HG03460 (cell line): ENCODE measurements around the gene BTBD9.
A peak's percentile ranks its signal among the peaks of the same experiment; 100 is the strongest.

Experiments
- ATAC-seq: cut with Tn5 transposase; IDR thresholded peaks from one replicate; pipeline ENCODE4 v1.9.1; 2021; ENCODE audit not compliant: unreplicated experiment

The BTBD9 gene

DNA sequence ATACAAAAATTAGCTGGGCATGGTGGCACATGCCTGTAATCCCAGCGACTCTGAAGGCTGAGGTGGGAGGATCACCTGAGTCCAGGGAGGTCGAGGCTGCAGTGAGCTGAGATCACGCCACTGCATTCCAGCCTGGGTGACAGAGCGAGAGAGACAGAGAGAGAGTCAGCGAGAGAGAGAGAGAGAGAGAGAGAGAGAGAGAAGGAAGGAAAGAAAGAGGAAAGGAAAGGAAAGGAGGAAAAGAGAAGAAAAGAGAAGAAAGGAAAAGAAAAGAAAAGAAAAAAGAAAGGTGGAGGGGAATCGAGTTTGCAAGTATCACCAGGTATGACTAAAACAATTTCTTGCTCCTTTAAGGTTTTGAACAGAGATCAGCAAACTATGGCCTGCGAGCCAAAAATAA lies 152.3 kb downstream of the BTBD9 start:
- no peak for ATAC-seq

DNA sequence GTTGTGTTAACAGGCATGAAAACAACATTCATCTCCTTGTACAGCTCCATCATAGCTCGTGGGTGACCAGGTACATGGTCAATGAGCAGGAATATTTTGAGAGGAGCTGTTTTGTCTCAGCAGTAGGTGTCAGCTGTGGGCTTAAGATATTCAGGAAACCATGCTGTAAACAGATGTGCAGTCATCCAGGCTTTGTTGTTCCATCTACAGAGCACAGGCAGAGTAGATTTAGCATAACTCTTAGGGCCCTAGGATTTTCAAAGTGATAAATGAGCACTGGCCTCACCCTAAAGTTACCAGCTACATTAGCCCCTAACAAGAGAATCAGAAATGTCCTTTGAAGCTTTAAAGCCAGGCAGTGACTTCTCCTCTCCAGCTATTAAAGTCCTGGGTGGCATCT lies 154.2 kb downstream of the BTBD9 start:
- no peak for ATAC-seq

DNA sequence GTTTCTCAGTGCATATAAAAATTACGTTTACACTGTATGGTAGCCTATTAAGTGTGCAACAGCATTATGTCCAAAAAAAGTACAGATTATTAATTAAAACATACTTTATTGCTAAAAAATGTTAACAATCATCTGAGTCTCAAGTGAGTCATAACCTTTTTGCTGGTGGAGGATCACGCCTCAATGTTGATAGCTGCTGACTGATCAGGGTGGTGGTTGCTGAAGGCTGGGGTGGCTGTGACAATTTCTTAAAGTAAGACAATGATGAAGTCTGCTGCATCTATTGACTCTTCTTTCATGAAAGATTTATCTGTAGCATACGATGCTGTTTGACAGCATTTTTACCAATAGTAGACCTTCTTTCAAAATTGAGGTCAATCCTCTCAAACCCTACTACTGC lies 155.1 kb downstream of the BTBD9 start:
- ATAC-seq, result no peak

DNA sequence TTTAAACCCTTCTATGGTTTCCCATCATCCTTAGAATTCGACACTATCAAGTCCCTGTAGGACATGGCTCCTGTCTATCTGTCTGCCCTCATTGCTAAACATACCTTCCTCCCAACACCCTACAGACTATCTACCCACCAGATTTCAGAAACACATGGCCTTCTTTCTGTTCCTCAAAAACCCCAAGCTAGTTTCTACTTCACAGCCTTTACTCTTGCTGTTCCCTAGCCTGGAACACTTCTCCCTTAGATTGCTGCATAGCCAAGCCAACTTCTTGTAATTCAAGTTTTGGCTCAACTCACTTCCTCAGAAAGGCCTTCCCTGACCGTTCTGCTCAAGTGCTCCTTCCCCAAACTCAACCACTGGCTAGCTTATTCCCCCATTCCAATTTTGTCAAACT lies 156.2 kb downstream of the BTBD9 start:
- ATAC-seq, result peak; percentile 65

DNA sequence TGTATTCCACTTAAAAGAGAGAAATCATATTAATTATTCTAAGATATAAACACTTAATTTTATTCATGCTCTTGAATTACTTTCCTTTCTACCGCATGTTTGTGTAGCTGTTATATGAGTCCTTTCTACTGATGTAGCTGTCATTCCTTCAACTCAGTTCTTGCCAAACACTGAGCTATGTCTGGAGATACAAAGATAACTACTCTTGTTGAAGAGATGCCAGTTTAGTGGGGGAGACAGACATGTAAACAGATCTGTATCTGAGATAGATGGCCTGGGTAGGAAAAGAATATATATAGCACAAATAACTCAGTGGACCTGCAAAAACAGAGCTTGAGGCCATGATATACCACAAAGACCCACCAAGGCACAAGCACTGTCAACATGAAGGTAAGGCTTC lies 157.3 kb downstream of the BTBD9 start:
- ATAC-seq, result no peak

DNA sequence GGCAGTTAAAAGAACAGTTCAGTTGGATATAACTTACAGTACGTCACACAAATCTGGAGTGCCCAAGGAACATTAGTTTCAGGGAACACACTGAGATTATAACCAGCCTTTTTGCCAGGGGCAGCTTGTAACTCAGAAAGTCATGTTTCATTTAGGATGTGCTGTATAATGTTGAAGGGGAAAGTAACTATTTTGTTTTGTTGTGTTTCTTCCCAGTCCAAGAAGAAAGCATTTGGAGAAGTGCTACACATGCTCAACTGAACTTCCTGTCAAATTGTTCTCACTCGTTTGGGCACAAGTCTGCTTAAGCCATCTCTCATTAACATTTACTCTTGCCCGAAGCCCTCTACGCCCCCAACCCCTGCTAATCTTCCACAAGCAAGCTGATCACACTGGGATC lies 157.9 kb downstream of the BTBD9 start:
- ATAC-seq, result no peak

DNA sequence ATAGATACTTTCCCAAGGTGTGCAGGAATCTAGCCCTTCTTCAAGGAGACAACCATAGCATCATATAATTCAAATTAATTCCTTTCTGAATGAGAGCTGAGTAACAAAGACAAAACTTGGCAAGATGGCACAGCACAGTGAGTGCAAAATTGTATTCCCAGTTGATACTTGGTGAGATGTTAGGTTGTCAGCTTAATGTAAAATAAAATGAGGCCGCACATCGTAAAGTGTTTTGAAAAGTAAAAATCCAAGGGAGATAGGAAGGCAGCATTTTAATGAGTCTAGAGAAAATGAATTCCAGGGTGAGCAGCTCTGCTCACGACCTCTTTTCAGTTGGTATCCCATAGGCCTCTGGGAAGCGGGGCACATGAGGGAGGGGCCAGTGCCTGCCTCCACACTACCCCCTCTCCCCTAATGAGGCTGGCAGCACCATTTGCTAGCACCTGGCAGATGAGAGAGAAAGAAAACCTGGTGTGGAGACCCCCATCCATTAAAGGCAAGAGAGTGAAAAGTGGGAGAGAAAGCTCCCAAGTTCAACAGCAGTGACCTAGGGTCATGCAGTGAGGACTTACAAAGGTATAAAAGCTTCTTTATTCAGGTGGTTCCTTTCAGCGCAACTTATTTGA lies 158.4 kb downstream of the BTBD9 start:
- no peak for ATAC-seq

DNA sequence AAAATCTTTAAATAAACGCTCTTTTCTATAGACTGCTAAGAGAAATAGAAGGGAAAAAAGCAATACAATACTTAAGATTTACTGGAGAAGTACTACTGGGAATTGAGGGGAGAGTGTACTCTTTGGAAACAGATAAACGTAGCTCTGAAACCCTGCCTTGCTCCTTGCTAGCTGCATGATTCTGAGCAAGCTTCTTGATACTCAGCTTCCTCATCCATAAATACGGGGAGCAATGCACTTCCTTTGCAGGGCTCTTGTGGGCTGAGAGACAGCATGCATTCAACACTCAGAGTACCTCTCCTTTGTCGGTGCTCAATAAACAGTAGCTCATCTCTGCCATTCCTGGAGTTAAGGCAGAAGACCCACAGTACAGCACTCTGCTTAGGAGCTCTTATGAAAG lies 159.7 kb downstream of the BTBD9 start:
- no peak for ATAC-seq

DNA sequence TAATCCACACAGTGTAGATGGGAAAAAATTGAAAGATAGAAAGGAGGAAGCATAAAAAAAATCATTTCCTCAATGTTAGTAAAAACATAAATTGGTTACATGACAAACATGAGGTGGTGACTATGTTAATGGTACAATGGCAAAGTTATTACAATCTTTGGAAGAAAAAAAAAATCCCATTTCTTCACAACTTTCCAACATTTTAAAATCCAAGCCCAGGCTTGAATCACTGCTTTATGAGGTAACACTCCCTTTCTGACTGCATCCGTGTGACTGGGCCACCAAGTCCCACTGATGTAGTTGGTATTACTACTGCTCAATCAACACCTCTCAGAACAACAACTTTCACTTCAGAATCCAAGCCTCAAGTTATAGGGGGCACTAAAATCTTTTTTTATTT lies 160.4 kb downstream of the BTBD9 start:
- ATAC-seq, result no peak

DNA sequence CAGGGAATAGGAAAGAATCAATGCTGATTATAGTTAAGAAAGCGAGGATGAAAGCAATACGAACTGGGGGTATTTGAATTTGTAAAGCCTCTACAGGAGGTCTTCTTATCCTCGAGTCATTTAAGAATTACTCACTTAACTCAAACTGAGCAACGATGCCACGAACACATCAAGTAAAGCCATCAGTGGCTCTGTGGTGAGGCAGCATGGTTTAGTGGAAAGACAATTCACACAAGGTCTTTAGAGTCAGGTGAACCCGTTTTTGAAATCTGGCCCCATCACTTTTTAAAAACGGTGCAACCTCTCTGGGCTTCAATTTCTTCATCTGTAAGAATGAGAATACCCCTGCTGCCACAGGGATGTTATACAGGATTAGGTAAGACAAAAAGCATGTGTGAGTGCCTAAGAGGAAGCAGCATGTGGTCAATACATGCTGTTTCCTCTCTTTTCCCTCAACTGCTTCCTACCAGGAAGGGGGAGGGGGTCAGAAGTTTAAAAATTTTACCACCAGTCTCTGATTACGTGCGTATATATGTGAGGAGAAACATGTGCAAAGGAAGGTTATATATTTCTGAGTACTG lies 162.0 kb downstream of the BTBD9 start:
- ATAC-seq, result no peak

DNA sequence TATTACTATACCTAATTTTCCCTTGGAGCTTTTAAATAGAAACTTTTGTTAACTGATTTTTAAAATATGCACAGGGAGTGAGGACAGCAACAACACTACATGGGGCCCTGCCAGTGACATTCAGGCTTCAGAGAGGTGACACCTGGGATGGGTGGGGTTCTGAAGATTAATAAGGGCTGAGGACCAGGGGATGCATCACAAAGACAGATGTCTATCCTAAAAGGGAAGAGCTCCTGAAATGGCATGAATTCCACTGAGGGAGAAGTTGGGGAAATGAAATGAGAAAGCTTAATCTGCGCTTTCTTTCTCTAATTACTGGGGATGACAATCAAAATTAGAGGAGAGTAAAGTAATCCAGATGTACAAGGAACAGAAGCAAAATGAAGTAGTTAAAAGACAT lies 162.8 kb downstream of the BTBD9 start:
- no peak for ATAC-seq

DNA sequence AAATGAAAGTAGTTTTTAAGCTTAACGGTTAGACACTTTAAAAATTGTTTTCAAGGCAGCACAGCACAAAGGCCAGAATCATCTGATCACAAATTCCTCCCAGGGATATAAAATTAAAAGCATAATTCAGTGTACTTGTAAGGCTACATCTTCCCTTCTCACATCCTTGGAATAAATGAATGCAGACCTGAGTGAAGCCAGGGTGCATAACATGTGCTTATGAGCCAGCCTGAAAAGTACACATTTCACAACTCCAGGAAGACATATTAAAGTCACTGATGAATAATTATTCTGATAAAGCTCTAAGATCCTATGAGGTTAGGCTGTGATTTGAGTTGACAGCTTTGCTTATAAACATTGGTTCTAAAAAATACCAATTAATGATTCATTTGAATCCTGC lies 163.6 kb downstream of the BTBD9 start:
- ATAC-seq, result no peak

DNA sequence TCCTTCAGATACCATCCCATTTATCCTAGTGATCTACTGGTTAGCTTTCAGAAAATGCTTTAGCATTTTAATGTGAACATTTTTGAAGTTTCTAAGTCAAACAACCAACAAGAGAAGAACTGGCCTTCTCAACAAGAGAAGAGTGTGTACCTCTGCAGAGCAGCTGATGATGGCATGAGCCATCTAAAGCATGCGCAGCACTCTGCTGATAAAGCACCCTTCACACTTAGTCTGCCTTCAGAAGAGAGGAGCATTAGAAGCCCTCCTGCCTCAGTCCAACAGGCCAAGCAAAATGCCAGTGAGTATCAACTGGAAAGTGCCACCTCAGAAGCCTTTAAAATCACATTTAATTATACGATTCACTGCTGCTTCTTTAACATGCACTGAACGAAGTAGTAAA lies 169.2 kb downstream of the BTBD9 start:
- ATAC-seq, result no peak

DNA sequence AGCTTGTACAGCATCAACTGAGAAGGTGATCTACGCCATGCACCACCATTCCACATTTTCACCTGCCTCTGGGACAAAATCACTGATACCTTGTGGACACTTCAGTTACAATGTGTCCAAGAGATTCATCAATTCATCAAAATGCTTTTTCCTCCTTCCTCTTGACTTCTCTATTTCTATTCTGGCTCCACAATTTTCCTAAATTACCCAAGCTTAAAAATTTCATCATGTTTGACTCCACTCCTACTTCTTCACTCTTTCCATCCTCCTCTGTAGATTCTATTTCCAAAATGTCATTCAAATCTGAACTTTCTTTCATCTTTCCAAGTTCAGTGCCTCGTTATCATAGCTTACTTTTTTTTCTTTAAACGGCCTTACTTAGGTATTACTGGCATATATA lies 172.2 kb downstream of the BTBD9 start:
- ATAC-seq, result no peak

DNA sequence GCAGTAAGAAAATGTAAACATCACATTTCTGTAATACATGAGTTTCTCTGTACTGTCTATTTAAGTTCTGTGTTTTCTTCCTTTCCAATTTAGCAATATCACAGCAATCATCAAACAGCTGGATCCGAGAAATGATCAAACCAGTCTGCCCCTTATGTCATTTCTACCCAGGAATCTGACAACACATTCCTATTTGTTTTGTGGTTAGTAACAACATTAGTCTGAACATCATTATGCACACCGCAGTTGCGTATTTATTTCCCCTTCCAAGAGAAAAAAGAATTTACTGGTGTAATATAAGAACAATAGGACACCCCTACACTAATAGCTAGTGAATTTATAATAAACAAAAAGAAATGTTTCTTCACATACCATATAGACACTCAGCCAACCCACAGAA lies 179.5 kb downstream of the BTBD9 start:
- no peak for ATAC-seq

DNA sequence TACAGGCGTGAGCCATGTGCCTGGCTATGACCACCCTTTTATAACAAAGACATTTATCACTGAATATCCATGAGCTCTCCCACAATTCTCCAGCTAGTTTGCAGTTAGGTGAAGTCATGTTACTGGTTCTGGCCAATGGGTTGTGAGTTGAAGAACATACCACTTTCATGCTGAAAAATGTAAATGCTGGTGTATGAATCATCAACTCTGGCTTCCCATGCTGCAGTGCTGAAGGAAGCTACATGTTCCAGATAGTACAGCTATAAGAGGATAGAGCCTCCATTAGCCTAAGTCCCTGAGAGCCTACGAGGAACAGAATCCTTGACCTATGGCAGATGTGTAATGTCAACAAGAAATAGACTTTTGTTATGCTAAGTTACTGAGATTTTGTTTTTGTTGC lies 180.4 kb downstream of the BTBD9 start:
- ATAC-seq, result no peak

DNA sequence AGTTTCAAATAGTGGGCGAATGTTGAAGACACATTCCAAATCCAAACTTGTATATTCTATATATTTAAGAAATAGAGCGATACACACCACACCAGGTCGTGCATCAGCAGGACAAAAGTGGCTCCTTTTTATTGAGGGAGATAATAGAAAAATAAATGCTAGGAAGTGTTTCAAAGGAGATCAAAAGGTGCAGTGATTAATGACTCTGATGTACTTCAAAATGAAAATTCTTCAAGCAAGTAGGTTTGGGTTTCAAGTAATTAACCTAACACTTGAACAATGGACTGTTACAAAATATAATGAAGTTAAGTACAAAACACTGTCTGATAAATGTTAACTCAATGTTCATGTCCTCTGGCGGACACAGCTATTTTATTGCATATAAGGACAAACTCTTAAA lies 185.9 kb downstream of the BTBD9 start:
- no peak for ATAC-seq

DNA sequence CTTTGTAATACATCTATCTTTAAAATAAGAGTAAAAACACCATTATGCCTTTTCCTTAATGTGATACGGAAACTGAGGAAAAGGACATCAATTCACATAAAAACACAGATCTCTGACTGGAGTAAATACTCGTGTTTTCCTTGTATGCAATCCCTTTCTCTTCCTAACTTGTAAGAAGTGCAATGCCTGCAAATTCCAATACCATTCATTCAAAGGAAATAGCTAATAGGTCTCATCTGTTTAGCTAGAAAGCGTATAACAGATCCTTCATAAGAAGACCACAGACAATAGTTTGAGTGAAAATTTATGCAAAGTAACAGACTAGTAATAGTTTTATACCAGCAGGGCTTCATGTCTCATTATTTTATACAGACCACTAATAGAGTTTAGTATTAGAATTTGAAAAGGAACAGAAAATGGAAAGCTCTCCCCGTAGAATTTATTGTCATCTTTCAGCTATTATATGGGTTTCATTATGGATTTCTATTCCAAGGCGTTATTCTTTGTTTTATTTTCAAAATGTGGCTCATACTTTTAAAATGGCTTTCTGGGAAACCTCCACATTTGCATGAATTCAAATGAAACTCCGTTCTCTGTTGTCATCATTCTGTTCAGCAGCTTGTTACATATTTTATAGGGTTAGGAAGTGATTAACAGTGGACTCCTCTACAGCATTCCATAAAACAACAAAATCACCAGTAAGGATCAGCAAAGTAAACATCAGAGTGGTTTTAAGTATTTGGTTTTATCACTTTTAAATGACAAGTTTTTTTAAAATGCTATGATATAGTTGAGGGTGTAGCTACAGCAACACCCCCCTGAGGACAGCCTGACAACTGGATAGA lies 186.7 kb downstream of the BTBD9 start:
- ATAC-seq, result no peak

DNA sequence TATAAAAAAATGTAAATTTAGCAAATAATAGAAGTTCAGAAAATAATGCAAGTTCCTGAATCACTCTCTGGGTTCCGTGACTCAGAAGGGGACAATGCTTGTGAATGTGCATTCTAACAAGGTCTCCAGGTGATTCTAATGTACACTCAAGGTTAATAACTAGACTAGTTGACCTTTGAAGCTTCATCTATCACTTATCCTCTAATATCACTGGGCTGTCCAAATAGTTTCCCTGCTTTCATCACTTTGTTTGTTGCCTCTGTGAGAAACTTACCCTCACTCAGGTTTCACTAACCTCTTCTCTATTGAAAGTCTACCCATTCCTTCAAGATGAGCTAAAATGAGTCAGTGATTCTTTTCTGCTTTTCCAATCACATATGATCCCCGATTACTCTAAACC lies 189.0 kb downstream of the BTBD9 start:
- no peak for ATAC-seq

DNA sequence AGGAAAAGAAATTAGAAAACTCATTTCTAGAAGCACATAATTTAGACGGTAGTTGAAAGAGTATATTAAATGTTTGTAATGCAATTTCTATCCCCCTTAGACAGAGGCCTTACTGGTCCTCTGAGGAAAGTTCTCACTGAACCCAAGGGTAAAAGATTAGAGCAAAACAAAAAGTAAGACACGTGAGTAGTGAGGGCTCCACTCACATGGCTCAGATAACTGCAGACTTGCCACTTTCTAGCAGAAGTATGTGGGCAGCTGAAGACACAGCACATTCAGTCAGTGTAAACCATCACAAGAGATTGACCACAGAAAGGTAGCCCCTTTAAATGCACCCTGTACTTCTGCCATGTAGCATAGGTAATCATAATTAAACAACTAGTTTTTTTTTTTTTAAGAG lies 193.8 kb downstream of the BTBD9 start:
- no peak for ATAC-seq

DNA sequence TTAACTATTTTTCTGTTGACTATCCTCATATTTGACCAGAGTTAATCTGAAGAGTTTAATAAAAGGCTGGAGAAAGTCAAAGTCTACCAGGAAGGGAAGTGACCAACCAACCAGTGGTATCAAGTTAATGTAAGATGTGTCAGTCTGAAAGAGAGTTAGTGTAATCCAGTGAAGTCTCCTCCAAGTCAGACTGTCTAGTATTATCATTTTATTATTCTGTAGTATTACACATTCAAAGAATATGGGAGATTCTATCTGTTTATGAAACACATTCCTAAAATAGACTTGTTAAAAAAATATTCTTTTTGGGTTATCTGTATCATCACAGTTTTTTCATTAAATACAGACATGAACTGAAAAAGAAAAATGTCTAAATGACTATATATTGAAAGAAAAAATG lies 194.4 kb downstream of the BTBD9 start:
- ATAC-seq, result no peak

DNA sequence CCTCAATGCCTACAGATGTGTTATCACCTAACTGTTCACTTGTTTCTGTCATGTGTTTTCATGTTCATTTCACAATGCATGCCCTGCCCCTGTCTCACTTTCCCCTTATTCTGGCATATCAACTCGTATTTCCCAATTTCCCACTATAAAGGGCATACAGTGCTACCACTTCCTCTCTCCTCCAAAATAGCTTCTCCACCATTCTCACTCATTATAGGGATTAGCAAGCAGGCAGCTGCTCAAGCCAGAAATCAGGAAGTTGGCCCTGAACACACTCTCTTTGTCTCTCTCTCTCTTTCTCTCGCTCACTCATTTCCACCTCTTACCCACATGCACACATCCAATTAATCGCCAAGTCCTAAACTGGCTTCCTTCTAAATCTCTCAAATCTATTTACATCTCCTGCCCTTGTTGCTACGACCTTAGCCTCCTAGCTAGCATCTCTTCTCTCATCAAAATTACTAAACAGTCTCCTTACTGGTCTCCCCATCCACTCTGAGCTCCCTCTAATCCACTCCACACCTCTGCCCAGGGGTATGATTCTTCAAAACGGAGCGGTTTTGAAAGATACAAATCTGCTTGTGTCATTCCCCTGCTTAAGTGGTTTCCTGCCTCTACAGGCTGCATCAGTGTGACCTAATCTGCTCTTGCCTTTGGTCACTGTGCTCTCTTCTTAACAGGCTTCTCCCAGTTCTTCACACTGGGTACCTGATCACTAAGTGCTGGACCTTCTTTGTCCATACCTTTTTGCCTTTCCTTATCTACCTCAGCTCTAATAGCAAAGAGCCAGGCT lies 196.2 kb downstream of the BTBD9 start:
- no peak for ATAC-seq
